HG03097 (cell line): Measurements from ENCODE around the gene CPT2.
"Not testable (repeated sequence)": the region's sequence is repeated elsewhere in the genome, so short reads cannot be mapped to it uniquely, and the experiment has no call there.

Experiments used
- ATAC-seq: cut with Tn5 transposase; IDR thresholded peaks from one replicate; pipeline ENCODE4 v1.9.1; 2021; ENCODE audit not compliant: unreplicated experiment, low FRiP score

CPT2 gene

GRCh38 chr1:53180951-53181350, 15.7 kb upstream of the CPT2 start:
- no peak for ATAC-seq

GRCh38 chr1:53182111-53182593, 14.5 kb upstream of the CPT2 start:
- ATAC-seq = no peak

DNA sequence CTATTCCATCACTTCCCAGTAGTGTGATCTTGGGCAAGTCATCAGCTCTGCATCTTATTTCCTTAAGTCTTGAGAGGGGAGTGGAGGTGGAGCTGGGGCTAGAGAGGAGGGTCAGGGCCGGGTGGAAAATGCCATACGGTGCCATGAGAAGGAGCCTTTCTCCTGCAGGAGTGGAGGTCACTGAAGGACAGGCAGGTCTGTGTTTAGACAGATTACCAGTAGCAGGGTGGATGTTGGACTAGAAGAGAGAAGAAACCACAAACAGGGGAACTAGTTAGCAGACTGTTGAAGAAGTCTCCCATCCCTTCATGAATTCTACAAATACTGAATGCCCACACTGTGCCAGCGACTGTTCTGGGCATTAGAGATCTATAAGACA, 13.9 kb upstream of the CPT2 start:
- no peak for ATAC-seq

DNA sequence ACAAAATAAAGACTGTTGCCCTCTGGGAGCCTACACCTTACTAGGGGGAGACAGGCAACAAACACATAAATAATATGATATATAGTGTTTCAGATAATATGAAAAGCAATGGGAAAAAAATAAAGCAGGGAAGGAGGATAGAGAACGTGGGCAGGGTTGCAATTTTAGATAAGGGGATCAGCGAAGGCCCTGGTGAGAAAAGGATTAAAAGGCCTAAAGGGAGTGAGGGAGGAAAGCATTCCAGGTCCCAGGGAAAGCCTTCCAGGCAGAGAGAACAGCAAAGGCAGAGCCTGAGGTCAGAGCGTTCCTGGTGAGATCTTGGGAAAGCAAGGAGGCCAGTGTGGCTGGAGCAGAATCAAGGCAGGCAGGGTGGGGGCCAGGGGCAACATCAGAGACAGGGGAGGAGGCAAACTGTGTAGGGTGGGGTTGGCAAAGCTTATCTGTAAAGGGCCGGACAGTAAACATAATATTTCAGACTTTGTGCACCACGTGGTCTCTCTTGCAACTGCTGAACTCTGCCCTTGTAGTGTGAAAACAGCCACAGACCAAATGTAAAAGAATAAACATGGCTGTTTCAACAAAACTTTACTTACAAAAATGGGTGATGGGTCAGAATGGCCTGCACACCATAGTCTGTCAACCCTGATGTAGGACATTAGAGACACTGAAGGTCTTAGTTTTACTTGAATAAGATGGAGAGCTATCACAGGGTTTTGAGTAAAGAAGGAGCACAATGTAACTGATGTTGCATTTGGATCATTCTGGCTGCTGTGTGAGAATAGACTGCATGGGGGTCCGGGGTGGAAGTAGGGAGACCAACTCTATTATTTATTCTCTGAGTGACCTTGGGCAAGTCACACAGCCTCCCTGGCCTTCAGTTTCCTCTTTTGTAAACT, 13.3 kb upstream of the CPT2 start:
- no peak for ATAC-seq

GRCh38 chr1:53185955-53186297, 10.7 kb upstream of the CPT2 start:
- ATAC-seq = not testable (repeated sequence)

- no peak for ATAC-seq
These were observed 10.1 kb upstream of the CPT2 start for GRCh38 chr1:53186533-53186932.

DNA sequence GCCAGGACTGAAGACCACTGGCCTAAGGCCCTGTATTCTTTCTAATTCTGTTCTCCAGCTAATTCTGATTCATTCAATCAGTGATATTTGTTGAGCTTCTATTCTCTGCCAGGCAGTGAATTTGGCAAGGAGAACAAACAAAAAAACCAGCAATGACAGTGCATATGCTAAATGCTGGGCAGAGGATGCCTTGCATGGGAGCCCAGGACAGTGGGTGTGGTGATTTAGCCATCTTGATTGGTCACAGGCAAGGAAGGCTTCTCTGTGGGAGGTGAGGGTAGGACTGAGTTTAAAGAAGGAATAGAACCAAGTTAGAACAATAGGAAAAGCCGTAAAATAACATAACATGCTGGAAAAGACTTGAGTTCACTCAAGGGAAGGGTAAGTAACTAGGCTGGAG, 9.2 kb upstream of the CPT2 start:
- no peak for ATAC-seq

- no peak for ATAC-seq
These were observed 8.5 kb upstream of the CPT2 start for GRCh38 chr1:53188099-53188498.

GRCh38 chr1:53189061-53189460, 7.6 kb upstream of the CPT2 start:
- ATAC-seq = no peak

DNA sequence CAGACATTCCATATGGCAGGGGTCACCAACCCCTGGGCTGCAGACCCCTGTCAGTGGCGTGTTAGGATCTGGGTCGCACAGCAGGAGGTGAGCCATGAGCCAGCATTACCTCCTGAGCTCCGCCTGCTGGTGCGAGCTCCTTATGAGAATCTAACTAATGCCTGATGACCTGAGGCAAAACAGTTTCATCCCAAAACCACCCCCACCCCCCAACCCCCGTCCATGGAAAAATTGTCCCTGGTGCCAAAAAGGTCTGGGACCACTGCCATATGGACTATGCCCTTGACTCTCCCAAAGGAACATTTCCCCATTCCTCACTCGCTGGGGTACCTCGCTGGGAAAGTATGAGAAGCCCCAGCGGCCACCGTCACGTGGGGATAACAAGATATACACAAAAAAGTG, 6.4 kb upstream of the CPT2 start:
- no peak for ATAC-seq

DNA sequence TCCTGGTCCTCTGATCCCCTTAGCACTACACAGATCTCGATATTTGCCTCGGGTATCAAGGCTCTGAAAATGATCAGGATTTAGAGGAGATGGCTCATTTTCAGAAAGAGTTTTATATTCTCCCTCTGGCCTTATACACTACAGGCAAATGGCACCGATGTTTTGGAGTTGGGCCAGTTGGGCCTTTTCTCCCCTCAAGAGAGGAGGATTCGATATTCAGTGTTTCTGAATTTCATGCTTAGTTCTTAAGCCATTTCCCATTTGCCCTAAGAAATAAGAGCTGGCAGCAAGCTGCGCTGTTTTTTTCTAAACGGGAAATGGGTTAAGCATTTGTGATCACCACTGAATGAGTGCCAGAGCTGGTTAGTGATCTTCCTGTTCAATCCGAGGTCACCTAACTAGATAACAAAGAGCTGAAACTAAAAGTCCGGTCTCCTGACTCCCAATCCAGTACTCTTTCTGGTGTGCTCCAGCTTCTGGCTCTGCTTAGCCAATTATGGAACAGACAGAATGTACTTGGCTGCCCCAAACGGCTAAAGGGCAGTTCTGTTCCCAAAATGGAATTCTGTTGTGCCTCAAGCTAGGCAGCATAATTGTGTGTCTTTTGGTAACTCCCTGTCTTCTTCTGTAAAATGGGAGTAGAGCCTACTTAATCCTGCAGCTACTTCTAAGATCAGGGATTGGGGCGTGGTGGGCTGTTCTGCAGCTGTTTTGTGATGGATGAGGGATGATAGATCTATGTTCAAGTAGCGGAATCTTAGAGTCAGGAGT, 1.2 kb upstream of the CPT2 start:
- ATAC-seq = no peak

DNA sequence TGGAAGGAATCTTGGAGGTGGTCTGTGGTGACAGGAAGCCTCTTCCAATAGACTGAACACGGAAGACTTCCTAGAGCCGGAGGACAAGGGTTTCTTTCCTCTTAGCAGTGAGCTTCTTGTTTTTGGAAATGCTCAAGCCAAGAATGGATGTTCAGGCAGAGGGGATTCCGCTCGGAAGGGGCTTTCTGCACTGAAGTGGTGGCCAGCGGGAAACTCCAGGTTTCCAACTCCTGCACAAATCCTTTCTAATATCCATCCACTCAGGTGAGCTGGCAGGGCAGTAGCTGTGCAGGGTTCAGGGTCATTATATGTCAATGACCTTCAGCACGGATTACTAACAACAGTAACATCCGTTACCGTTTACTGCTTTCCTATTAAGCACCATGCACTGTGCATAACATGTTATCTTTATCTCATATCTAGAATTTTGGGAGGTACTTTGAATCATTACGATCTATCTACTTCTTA, 573 bp upstream of the CPT2 start:
- no peak for ATAC-seq

GRCh38 chr1:53197291-53198200, 922 bp downstream of the CPT2 start:
- no peak for ATAC-seq

GRCh38 chr1:53198241-53198651, 1.6 kb downstream of the CPT2 start:
- ATAC-seq = no peak

DNA sequence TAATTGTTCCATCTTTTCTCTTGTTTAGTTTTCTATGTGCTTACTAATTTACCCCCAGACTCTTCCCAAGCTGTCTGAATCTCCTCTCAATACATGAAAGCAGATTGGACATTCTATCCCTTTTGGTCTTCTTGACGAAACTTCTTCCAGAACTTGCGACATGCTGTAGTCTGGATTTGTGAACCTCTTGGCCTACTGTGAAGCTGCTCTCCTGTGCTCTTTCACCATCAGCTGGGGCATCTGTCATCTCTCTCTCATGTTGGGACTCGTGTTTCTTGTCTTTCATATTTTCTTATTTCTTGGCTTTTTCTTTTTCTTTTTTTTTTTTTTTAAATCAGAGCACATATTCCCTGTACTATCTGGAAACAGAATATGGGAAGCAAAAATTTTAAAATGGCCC, 6.8 kb downstream of the CPT2 start:
- ATAC-seq = no peak

- not testable (repeated sequence) for ATAC-seq
These were observed 8.9 kb downstream of the CPT2 start for GRCh38 chr1:53205496-53205895.

DNA sequence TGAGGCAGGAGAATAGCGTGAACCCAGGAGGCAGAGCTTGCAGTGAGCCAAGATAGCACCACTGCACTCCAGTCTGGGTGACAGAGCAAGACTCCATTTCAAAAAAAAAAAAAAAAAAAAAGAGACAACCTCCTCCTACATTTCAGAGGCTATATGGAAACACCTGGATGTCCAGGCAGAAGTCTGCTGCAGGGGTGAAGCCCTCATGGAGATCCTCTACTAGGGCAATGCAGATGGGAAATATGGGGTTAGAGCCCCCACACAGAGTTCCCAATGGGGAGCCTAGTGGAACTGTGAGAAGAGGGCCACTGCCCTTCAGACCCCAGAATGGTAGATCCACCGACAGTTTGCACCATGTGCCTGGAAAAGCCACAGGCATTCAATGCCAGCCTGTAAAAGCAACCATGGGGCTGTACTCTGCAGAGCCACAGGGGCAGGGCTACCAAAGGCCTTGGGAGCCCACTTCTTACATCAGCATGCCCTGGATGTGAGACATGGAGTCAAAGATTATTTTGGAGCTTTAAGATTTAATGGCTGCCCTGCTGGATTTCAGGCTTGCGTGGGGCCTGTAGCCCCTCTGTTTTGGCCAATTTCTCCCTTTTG, 9.6 kb downstream of the CPT2 start:
- not testable (repeated sequence) for ATAC-seq

- no peak for ATAC-seq
These were observed 10.2 kb downstream of the CPT2 start for GRCh38 chr1:53206735-53207379.

DNA sequence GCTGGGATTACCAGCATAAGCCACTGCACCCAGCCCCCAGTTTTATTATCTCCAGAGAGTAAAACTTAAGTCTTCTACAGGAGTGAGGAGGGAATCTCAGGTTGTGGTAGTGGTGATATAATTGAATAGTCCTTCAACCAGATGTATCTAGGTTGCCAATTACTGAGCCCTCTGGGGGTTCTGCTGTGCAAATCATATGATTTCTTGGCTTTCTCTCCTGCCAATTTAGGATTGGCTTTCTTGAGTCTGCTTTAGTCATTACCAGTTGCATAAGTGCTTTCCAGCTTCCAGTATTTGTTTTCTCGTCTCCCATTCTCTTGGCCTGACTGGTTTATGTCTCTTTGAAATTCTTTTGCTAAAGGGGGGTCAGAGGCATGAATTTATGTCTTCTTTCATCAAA, 11.1 kb downstream of the CPT2 start:
- no peak for ATAC-seq

DNA sequence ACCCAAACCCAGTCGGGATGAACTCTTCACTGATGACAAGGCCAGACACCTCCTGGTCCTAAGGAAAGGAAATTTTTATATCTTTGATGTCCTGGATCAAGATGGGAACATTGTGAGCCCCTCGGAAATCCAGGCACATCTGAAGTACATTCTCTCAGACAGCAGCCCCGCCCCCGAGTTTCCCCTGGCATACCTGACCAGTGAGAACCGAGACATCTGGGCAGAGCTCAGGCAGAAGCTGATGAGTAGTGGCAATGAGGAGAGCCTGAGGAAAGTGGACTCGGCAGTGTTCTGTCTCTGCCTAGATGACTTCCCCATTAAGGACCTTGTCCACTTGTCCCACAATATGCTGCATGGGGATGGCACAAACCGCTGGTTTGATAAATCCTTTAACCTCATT, 13.7 kb downstream of the CPT2 start:
- ATAC-seq = no peak
